IMR-90 (cell line): ENCODE data around the gene VGF.

Source experiments
- BHLHE40 ChIP-seq: fragments of 150-350 bp; IDR thresholded peaks from 2 replicates; pipeline ENCODE4 v1.6.1; 2016; ENCODE audit warnings: mild to moderate bottlenecking, low read depth, low read length
- CEBPB ChIP-seq: IDR thresholded peaks from 2 replicates; pipeline ENCODE4 v1.6.1; 2012; ENCODE audit warnings: low read depth, low read length, improper control_type of control experiment
- MAFK ChIP-seq: IDR thresholded peaks from 2 replicates; pipeline ENCODE4 v1.6.1; 2012; ENCODE audit warnings: low read depth, low read length, improper control_type of control experiment
- MAZ ChIP-seq: IDR thresholded peaks from 2 replicates; pipeline ENCODE4 v1.6.1; 2012; ENCODE audit warnings: low read depth, mild to moderate bottlenecking, low read length, improper control_type of control experiment, moderate library complexity, borderline replicate concordance
- MXI1 ChIP-seq: IDR thresholded peaks from 2 replicates; pipeline ENCODE4 v1.6.1; 2012; ENCODE audit warnings: low read depth, mild to moderate bottlenecking, low read length, moderate library complexity, borderline replicate concordance
- NFE2L2 ChIP-seq: fragments of 150-350 bp; IDR thresholded peaks from 2 replicates; pipeline ENCODE4 v1.6.1; 2016; ENCODE audit warnings: low read depth, mild to moderate bottlenecking, low read length
- POLR2A ChIP-seq: IDR thresholded peaks from 2 replicates; pipeline ENCODE4 v1.6.1; 2012; ENCODE audit warnings: mild to moderate bottlenecking, low read depth, low read length
- RAD21 ChIP-seq: IDR thresholded peaks from 2 replicates; pipeline ENCODE4 v1.6.1; 2012; ENCODE audit warnings: low read length, improper control_type of control experiment
- RCOR1 ChIP-seq: IDR thresholded peaks from 2 replicates; pipeline ENCODE4 v1.6.1; 2012; ENCODE audit warnings: mild to moderate bottlenecking, low read length, improper control_type of control experiment; ENCODE audit not compliant: insufficient replicate concordance
- RFX5 ChIP-seq: IDR thresholded peaks from 2 replicates; pipeline ENCODE4 v1.8.0; 2012; ENCODE audit warnings: low read depth, mild to moderate bottlenecking, low read length, moderate library complexity
- SMC3 ChIP-seq: fragments of 150-350 bp; IDR thresholded peaks from 2 replicates; pipeline ENCODE4 v1.6.1; 2016; ENCODE audit warnings: low read depth, mild to moderate bottlenecking, antibody characterized with exemption, low read length, moderate library complexity
- TF ChIP-seq, protein P1 (sequence below): conservative IDR thresholded peaks from 2 replicates; pipeline ENCODE4 v1.5.1; 2012; ENCODE audit warnings: mild to moderate bottlenecking, low read depth, low read length, improper control_type of control experiment
- TF ChIP-seq, protein P2 (sequence below): fragments of 150-350 bp; IDR thresholded peaks from 2 replicates; pipeline ENCODE4 v1.6.1; 2017; ENCODE audit warnings: mild to moderate bottlenecking, antibody characterized with exemption, low read length, low read depth

DNA sequence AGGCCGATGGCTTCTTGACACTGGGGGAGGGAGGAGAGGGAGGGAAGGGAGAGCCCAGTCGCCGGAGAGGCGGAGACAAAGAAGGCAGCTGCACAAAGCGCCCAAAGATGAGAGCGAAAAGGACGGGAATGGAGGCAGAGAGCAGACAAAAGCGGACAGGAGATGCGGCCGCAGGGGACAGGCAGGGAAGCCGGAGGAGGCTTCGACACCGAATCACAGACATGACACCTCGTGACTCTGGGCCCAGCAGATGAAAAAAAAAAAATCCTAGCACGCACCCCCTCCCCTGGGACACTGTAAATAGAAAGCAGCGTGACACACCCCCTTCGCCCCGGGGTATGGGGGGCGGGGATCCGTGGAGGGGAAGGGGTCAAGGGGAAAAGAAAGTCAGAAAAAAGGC, 13.7 kb upstream of the VGF start:
- TF ChIP-seq MAZ (no peak), POLR2A (no peak), SMC3 (no peak), CEBPB (no peak), RAD21 (no peak), BHLHE40 (no peak), RFX5 (no peak), RCOR1 (no peak), MXI1 (no peak), NFE2L2 (no peak), MAFK (no peak)
- TF ChIP-seq, protein P1, sequence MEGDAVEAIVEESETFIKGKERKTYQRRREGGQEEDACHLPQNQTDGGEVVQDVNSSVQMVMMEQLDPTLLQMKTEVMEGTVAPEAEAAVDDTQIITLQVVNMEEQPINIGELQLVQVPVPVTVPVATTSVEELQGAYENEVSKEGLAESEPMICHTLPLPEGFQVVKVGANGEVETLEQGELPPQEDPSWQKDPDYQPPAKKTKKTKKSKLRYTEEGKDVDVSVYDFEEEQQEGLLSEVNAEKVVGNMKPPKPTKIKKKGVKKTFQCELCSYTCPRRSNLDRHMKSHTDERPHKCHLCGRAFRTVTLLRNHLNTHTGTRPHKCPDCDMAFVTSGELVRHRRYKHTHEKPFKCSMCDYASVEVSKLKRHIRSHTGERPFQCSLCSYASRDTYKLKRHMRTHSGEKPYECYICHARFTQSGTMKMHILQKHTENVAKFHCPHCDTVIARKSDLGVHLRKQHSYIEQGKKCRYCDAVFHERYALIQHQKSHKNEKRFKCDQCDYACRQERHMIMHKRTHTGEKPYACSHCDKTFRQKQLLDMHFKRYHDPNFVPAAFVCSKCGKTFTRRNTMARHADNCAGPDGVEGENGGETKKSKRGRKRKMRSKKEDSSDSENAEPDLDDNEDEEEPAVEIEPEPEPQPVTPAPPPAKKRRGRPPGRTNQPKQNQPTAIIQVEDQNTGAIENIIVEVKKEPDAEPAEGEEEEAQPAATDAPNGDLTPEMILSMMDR = no peak
- TF ChIP-seq, protein P2, sequence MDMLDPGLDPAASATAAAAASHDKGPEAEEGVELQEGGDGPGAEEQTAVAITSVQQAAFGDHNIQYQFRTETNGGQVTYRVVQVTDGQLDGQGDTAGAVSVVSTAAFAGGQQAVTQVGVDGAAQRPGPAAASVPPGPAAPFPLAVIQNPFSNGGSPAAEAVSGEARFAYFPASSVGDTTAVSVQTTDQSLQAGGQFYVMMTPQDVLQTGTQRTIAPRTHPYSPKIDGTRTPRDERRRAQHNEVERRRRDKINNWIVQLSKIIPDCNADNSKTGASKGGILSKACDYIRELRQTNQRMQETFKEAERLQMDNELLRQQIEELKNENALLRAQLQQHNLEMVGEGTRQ = no peak
